ENCODE measurements around the gene GEMIN7. TPM values are rescaled to one million over a fixed set of nuclear protein-coding genes. Genes with fewer than 3 reads are reported as not detected.
"Not testable (repeated sequence)": the region's sequence is repeated elsewhere in the genome, so short reads cannot be mapped to it uniquely, and the experiment has no call there.

The GEMIN7 gene
- total RNA-seq, 2 donors from 2014 or later = 8.8 TPM

GRCh38 chr19:45098521-45099466 lies 19.7 kb downstream of the GEMIN7 start:
- Mint-ChIP-seq H3K36me3 (ENCODE audit: low read depth) (no peaks in the 10 kb centered on the region), H3K4me3 (no peak overlapping the region), H3K27ac (peak overlapping the region; percentile 57), H3K4me1 (peaks cover 60% of the 10 kb centered on the region), H3K27me3 (no peaks in the 10 kb centered on the region)
- DNase-seq = no peak
- ATAC-seq = no peak
- no peaks in the 10 kb centered on the region for H3K9me3 ChIP-seq (ENCODE audit: control insufficient read depth, low read length, poor library complexity, severe bottlenecking)

DNA sequence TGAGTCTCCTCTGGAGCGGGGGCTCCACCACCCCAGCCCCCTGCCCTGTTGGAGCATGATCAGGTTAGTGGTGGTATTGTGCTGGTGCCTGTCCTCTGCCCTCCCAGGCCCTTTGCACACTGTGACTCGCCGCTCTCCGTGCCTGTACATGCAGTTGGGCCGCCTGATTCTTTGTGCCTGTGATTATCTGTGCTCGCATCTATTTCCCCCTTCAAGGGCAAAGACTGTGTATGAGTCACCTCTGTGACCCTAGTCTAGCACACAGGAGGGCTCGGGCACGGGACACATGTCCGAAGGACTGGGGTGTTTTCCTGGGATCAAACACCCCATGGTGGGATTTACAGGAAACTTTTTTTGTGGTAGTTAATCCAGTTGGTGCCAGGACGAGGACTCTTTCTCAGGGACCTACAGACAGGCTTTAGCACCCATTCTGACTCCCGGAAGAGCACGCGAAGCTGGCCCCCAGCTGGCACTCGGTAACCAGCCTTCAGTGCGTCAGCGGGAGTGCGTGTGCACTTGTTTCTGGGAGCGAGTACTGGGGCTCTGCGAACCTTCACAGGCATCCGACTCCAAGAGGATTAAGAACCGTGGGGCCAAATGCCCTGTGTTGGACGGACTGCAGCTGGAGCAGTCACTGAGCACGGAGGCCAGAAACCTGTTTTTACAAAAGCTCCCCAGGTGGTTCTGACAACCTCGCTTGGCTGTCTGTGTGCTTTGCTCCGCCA lies 20.6 kb downstream of the GEMIN7 start:
- Mint-ChIP-seq H3K4me1 (peaks cover 61% of the 10 kb centered on the region), H3K27ac (peak overlapping the region; percentile 57), H3K4me3 (no peak overlapping the region), H3K36me3 (ENCODE audit: low read depth) (no peaks in the 10 kb centered on the region), H3K27me3 (no peaks in the 10 kb centered on the region)
- DNase-seq (no peak), ATAC-seq (no peak)
- no peaks in the 10 kb centered on the region for H3K9me3 ChIP-seq (ENCODE audit: control insufficient read depth, low read length, poor library complexity, severe bottlenecking)

DNA sequence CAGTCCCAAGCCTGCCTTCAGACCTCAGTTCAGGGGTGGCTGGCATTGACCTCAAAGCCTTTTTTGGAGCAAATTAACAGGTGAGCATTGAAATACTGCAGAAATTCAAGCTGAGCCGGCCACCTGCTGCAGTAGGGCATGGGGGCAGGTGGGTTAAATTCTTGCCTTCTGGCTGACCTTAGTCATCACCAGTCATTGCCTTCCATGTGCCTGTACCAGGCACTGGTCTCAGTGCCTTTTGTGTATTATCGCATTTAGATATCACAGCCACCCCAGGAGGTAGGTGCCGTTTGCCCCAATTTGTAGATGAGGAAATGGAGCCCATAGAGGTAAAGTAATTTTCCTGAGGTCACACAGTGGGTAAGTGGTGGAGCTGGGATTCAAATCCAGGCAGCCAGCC lies 21.1 kb downstream of the GEMIN7 start:
- Mint-ChIP-seq H3K27ac (no peak overlapping the region), H3K4me3 (no peak overlapping the region), H3K4me1 (peaks cover 62% of the 10 kb centered on the region), H3K36me3 (ENCODE audit: low read depth) (no peaks in the 10 kb centered on the region), H3K27me3 (no peaks in the 10 kb centered on the region)
- DNase-seq (no peak), ATAC-seq (no peak)
- no peaks in the 10 kb centered on the region for H3K9me3 ChIP-seq (ENCODE audit: control insufficient read depth, low read length, poor library complexity, severe bottlenecking)

- no peak overlapping the region for H3K4me3 Mint-ChIP-seq
- DNase-seq = no peak
These were observed 21.8 kb downstream of the GEMIN7 start for GRCh38 chr19:45100846-45101252.

DNA sequence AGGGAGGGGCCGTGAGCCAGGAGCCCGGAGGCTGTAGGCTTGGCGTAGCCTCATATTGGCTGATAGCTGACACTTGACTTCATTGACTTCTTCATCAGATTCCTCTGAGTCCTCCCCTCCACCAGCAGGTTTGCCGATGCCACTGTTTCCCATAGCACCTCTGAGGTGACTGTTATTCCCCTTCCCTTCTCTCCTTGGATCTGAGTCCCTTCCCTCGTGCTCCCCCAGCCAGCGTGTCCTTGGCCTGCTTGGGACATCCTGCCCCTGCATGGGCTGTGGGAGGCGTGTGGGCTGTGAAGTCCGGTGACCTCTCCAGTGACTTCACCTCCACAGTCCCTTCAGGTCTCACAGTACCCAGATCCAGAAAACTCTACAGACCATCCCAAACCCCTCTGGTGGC lies 22.7 kb downstream of the GEMIN7 start:
- Mint-ChIP-seq H3K27me3 (no peaks in the 10 kb centered on the region), H3K36me3 (ENCODE audit: low read depth) (no peaks in the 10 kb centered on the region), H3K4me3 (no peak overlapping the region), H3K27ac (peak overlapping the region; percentile 85), H3K4me1 (peaks cover 55% of the 10 kb centered on the region)
- ATAC-seq (no peak), DNase-seq (no peak)
- no peaks in the 10 kb centered on the region for H3K9me3 ChIP-seq (ENCODE audit: control insufficient read depth, low read length, poor library complexity, severe bottlenecking)

More at GRCh38 chr19:45100846-45101252, 21.8 kb downstream of the GEMIN7 start:
- peaks cover 64% of the 10 kb centered on the region for H3K4me1 Mint-ChIP-seq
- H3K27me3 Mint-ChIP-seq = no peaks in the 10 kb centered on the region
- H3K27ac Mint-ChIP-seq = no peak overlapping the region
- ATAC-seq = no peak
- H3K36me3 Mint-ChIP-seq (ENCODE audit: low read depth) = no peaks in the 10 kb centered on the region
- no peaks in the 10 kb centered on the region for H3K9me3 ChIP-seq (ENCODE audit: control insufficient read depth, low read length, poor library complexity, severe bottlenecking)

DNA sequence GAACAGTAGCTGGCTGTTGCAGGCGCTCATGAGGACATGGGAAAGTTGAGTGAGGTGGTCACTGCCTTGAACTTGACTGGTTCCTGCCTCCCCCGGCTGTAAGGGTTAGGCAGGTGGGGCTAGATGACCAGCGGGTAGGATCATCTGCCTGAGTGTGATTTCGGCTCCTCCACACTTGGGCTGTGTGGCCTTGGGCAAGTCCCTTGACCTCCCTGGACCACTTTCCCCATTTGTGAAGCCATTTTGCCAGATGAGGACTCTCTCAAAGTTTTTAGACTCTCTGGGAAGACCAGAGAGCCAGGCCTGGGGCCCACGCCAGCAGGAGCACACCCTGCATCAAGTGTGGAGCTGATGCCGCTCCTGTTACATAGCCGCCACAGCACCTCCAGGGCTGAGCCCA lies 23.4 kb downstream of the GEMIN7 start:
- DNase-seq (no peak), ATAC-seq (no peak)
- Mint-ChIP-seq H3K36me3 (ENCODE audit: low read depth) (no peaks in the 10 kb centered on the region), H3K4me3 (no peak overlapping the region), H3K27ac (peak overlapping the region; percentile 85), H3K4me1 (peaks cover 50% of the 10 kb centered on the region), H3K27me3 (no peaks in the 10 kb centered on the region)
- no peaks in the 10 kb centered on the region for H3K9me3 ChIP-seq (ENCODE audit: control insufficient read depth, low read length, poor library complexity, severe bottlenecking)

DNA sequence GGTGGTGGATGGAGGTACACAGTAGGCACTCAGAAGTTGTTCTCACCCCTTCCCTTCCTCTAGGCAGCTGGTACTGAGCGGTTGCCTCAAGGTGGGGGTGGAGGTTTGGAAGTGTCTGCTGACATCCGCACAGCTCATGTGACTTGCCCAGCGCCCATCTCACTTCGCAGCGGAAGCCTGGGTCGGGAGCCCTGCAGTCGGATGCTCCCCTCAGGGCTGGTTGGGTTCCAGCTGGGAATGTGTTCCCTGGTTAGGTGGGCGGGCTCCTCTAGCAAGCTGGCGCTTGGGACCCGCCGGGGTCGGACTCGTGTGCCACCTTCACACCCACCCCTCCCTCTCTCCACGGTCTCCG lies 24.1 kb downstream of the GEMIN7 start:
- Mint-ChIP-seq H3K27me3 (no peaks in the 10 kb centered on the region), H3K4me3 (peak overlapping the region; percentile 62), H3K27ac (peak overlapping the region; percentile 85), H3K36me3 (ENCODE audit: low read depth) (no peaks in the 10 kb centered on the region), H3K4me1 (peaks cover 46% of the 10 kb centered on the region)
- peak; percentile 91 for ATAC-seq
- H3K9me3 ChIP-seq (ENCODE audit: control insufficient read depth, low read length, poor library complexity, severe bottlenecking) = no peaks in the 10 kb centered on the region
- DNase-seq = no peak

- Mint-ChIP-seq H3K4me1 (peaks cover 46% of the 10 kb centered on the region), H3K36me3 (ENCODE audit: low read depth) (no peaks in the 10 kb centered on the region), H3K4me3 (peak overlapping the region; percentile 88), H3K27me3 (no peaks in the 10 kb centered on the region), H3K27ac (peak overlapping the region; percentile 85)
- H3K9me3 ChIP-seq (ENCODE audit: control insufficient read depth, low read length, poor library complexity, severe bottlenecking) = no peaks in the 10 kb centered on the region
- DNase-seq (no peak), ATAC-seq (peak; percentile 52)
These were observed 24.7 kb downstream of the GEMIN7 start for GRCh38 chr19:45103508-45104319.

- Mint-ChIP-seq H3K4me1 (peaks cover 40% of the 10 kb centered on the region), H3K27ac (peak overlapping the region; percentile 94), H3K27me3 (no peaks in the 10 kb centered on the region), H3K4me3 (peak overlapping the region; percentile 88), H3K36me3 (ENCODE audit: low read depth) (no peaks in the 10 kb centered on the region)
- no peaks in the 10 kb centered on the region for H3K9me3 ChIP-seq (ENCODE audit: control insufficient read depth, low read length, poor library complexity, severe bottlenecking)
- ATAC-seq (no peak), DNase-seq (no peak)
These were observed 25.7 kb downstream of the GEMIN7 start for GRCh38 chr19:45104658-45105349.

GRCh38 chr19:45106363-45106762 lies 27.3 kb downstream of the GEMIN7 start:
- peaks cover 36% of the 10 kb centered on the region for H3K4me1 Mint-ChIP-seq
- H3K4me3 Mint-ChIP-seq; ATAC-seq; DNase-seq; H3K27me3 Mint-ChIP-seq; H3K9me3 ChIP-seq (ENCODE audit: control insufficient read depth, low read length, poor library complexity, severe bottlenecking); H3K36me3 Mint-ChIP-seq (ENCODE audit: low read depth): not testable (repeated sequence)
- peak overlapping the region; percentile 94 for H3K27ac Mint-ChIP-seq

DNA sequence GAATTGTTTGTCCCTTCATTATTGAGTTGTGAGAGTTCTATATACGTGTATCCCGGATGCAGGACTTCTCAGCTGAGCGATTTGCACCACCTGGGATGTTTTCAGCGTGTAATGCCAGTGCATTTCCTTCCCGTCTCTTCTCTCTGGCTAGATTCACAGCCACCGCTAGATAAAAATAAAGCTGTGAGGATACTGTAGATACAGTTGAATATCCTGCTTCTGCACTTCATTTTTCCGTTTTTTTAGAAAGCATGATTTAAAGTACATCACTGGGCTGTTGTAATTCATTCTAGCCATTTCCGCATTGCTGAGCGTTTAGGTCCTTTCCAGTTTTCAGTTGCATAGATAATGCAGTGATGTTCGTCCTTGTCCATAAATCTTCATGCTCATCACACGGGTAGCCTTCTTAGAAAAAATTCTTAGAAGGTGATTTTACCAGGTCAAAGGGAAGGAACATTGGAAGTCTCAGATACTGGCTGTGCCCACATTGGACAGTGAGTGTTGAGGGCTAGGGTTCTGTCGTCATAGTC lies 28.6 kb downstream of the GEMIN7 start:
- H3K4me1 Mint-ChIP-seq = peaks cover 30% of the 10 kb centered on the region
- no peak overlapping the region for H3K27ac Mint-ChIP-seq
- DNase-seq = no peak
- H3K9me3 ChIP-seq (ENCODE audit: control insufficient read depth, low read length, poor library complexity, severe bottlenecking) = no peaks in the 10 kb centered on the region
- ATAC-seq = no peak
- H3K27me3 Mint-ChIP-seq = no peaks in the 10 kb centered on the region
- no peaks in the 10 kb centered on the region for H3K36me3 Mint-ChIP-seq (ENCODE audit: low read depth)
- H3K4me3 Mint-ChIP-seq = no peak overlapping the region

DNA sequence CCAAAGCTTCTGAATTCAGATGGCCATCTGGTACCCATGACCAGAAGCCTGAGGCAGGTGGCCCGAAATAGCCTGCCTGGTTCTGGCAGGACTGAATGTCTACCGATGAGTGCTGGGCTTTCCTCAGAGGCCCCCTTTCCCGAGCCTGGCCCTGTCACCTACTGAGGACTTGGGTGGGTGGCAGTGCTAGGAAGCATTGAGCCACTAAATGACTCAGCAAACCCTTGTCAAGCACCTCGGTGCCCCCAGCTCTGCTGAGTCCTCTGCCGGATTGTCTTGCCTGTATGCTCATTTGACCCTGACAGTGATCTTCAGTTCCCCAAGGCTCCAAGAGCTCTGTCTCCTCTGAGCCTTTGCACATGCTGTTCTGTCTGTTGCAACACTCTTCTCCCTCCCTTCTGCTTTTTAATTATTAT lies 31.8 kb downstream of the GEMIN7 start:
- H3K27ac Mint-ChIP-seq = no peak overlapping the region
- no peak overlapping the region for H3K4me3 Mint-ChIP-seq
- peaks cover 13% of the 10 kb centered on the region for H3K4me1 Mint-ChIP-seq
- DNase-seq = no peak
- no peaks in the 10 kb centered on the region for H3K36me3 Mint-ChIP-seq (ENCODE audit: low read depth)
- ATAC-seq = no peak
- H3K9me3 ChIP-seq (ENCODE audit: control insufficient read depth, low read length, poor library complexity, severe bottlenecking) = no peaks in the 10 kb centered on the region
- no peaks in the 10 kb centered on the region for H3K27me3 Mint-ChIP-seq
